ENCODE results near the gene NCOR2. TPM values are rescaled to one million over a fixed set of nuclear protein-coding genes. Genes with fewer than 3 reads are reported as not detected.

Gene NCOR2
- 10 to 100 TPM; 49.9 to 59.7 (median 50.1) TPM for polyA plus RNA-seq (ENCODE audit: insufficient read length in 3 of 3)

DNA sequence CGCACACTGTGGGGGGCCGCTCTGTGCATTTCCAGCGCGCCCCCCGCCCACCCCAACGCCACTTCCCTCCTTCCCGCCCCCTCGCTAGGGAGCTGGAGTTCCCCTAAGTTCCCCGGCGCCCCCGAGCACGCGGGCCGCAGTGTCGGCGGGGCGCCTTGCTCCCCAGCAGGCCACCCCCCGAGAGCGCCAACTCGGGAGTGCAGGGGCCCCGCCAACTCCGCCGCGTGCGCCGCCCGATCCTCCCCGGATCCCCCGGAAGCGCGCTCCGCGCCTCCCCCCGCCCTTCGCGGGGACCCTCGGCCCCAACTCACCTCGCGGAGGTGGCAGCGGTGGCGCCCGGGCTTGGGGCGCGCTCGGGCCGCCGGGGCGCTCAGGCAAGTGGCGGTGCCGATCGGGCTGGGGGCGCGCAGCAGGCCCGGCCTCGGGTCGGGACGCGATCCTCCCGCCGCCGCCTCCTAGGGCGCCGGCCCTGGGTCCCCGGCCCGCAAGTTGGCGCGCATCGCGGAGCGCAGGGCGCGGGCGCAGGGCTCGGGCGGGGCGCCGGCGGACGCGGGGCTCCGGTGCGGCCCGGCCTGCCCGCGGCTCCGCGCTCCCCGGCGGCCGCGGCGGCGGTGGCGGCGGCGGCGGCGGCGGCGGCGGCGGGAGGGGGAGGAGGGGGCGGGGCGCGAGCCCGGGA lies at the start of gene NCOR2:
NCOR2 (minus strand) TSS at position 616 of the 676 bp plus-strand sequence. CDS start 72,361 bp downstream, outside the sequence.
- no peak for DNase-seq (ENCODE audit: low read depth in 3 of 3, low spot score in 2 of 3)

DNA sequence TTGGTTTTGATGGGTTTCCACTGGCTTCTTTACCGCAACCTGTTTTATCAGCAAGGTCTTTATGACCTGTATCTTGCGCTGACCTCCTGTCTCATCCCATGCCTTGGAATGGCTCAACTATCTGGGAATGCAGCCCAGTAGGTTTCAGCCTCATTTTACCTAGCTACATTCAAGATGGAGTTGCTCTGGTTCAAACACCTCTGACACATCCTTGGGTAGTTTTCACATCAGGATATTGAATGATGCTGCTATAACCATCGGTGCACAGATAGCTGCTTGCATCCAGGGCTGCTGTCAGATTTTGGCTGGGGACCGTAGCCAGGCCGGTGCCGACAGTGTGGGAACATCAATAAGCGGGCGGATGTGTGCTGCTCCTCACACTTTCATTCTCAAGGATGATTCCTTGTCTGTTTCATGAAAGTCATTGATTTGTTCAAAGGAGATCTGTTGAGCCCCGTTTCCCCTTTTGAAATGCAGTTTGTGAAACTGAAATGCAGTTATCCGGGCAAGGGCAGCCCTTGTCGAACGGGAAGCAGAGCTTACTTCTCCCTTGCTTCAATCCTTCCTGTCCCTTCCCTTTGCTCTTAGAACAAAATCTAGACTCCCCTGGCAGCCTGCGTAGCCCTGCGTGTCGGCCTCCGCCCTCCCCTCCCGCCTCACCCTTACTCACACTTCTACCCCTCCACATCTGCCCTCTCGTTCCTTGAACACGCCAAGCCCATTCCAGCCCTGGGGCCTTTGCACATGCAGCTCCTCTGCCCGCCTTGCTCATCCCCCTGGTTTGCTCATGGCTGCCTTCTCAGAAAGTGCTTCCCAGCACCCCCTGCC lies 49.2 kb upstream of the NCOR2 start:
- DNase-seq (ENCODE audit: low read depth in 3 of 3, low spot score in 2 of 3), result no peak

DNA sequence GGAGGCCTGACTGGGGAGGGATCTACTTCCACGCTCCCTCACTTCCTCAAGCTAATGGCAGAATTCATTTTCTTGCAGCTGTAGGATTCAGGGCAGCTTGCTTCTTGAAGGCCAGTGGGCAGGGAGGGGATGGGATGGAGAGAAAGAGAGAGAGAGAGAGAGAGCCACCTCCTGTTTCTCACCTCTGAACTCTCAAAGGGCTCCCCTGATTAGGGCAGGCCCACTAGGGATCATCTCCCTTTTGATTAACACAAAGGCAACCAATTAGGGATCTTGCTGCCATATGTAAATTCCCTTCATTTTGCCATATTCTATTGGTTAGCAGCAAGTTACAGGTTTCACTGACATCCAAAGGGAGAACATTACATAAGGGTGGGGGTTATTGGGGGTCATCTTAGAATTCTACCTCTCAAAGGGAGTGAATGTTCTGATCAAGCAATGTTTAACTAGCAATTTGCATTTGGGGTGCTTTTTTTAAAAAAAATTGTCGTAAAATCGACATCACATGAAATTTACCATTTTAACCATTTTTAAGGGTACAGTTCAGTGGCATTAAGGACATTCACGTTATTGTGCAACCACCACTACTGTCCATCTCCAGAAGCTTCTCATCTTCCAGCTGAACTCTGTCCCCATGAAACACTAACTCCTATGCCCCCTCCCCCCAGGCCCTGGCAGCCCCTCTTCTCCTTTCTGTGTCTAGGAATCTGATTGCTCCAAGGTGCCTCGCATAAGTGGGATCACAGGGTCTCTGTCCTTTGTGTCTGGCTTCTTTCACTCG lies 47.3 kb upstream of the NCOR2 start:
- no peak for DNase-seq (ENCODE audit: low read depth in 3 of 3, low spot score in 2 of 3)

DNA sequence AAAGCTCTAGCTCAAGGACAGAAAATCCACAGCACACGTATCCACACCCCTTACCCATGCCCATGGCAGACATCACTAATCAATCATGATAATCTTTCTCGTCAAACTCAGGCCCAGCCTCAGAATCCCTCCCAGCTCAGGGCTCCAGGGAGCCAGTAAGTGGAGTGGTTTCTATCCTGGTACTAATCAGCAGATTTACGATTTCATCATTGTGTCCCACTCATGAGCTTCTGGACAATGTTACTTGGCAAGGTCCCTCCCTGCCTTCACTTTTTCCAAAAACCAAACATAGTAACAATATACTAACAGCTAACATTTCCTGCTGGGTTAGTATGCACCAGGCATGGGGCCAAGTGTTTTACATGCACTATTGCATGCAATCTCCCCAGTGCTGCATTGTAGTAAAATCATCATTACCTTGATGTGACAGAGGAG lies 45.8 kb upstream of the NCOR2 start:
- DNase-seq (ENCODE audit: low read depth in 3 of 3, low spot score in 2 of 3), result no peak

DNA sequence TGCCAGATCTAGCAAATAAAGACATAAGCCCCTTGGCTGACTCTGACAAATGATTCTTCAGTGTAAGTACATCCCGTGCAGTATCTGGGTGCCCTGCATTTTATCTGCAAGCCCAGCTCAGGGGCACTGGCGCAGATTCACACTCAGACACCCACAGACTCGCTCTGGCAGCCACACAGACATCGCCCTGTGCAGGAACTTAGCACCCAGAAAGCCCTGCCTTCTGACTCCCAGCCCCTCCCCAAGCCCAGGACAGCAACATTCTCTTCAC lies 44.9 kb upstream of the NCOR2 start:
- DNase-seq (ENCODE audit: low read depth in 3 of 3, low spot score in 2 of 3), result no peak

DNA sequence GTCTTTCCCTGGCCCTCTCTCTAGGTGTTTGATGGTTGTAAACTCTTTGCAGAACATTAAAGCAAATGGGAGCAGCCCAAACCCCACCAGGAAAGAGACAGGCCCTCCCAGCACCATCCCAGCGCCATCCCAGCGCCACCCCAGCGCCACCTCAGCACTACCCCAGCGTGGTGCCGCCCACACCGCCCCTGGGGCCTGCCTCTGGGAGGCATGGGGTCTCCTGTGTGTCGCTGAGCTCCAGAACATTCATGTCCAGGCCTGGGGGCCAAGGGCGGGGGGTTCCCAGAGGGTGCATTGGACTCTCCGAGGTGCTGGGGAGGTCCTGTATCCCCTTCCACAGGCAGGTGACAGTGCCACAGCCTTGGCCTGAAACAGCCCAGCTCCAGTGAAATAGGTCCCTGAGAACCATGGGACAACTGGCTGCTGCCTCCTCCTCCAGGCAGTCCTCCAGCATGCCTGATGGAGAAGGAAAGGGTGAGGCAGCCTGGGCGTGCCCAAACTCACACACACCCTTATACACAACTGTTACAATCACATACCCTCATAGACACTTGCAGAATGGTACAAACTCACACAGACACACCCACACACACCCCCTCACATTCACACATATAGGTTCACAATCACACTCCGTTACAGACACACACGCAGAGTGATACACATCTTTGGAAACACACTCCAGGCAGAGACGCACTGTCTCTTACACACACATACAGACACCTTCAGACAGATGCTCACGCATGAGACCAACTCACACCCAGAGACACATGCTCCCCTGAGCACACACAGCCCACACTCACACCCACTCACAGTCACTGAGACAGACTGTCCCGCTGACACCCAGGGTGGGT lies 44.4 kb upstream of the NCOR2 start:
- no peak for DNase-seq (ENCODE audit: low read depth in 3 of 3, low spot score in 2 of 3)

DNA sequence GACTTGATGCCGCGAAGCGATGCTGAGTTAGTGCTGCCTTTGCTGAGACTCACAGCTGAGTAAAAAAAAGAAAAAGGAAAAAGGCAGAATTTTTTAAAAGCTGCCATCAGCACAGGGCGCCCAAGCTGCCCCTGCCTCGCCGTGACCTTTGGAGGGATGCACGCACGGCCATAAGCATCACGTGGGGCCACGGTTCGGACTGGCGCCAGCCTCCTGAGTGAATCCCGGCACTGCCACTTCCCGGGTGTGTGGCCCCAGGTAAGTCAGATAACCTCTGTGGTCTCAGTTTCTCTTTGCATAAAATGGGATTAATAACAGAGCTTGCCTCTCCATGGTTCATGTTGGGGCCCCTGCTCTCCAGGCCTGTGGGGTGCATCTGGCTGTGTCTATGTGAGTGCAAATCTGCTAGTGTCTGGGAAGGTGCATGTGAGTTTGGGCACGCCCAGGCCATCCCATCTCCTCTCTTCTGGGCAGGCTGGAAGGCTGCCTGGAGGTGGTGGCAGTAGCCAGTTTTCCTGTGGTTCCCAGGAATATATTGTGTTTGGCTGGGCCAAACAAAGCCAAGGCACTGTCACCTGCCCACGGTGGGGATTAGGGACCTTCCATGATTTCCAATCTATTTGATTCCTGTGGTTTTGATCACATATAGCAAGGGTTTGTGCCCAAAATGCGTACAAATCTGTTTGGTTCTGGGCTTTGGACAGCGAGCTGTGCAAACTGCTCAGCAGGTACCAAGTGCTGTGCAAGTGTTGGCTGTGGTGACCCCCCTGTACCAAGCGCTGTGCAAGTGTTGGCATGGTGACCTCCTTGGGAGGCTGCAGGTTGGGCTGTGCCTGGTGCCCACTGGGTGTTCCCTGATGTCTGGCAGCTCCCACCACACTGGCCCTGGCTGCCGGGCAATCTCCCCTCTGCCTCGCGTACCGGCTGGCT lies 43.5 kb upstream of the NCOR2 start:
- no peak for DNase-seq (ENCODE audit: low read depth in 3 of 3, low spot score in 2 of 3)

DNA sequence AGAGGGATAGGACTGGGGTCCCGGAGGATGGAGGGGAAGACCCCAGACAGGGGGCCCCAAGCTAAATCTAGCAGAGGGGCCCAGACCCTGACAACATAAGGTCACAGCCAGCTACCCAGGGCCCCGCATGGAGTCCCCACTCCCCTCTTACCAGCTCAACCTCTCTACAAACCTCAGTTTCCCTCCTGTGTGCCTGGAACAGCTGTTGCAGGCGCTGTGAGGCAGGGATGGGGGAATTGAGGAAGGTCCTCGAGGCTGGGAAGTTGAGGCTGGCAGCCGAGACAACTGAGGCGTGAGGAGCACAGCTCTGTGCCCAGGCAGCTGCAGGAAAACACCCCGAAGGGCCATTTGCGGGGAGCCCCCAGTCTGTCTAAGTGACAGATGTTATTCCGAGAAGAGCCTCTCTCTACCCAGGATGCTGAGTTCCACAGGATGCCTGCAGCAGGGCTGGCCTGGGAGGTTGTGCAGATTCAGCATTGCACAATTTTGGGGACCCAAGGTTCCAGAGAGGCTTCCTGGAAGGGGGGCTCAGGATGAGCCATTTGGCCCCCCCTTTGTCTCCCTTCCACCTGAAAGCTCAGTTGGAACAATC lies 42.7 kb upstream of the NCOR2 start:
- no peak for DNase-seq (ENCODE audit: low read depth in 3 of 3, low spot score in 2 of 3)

DNA sequence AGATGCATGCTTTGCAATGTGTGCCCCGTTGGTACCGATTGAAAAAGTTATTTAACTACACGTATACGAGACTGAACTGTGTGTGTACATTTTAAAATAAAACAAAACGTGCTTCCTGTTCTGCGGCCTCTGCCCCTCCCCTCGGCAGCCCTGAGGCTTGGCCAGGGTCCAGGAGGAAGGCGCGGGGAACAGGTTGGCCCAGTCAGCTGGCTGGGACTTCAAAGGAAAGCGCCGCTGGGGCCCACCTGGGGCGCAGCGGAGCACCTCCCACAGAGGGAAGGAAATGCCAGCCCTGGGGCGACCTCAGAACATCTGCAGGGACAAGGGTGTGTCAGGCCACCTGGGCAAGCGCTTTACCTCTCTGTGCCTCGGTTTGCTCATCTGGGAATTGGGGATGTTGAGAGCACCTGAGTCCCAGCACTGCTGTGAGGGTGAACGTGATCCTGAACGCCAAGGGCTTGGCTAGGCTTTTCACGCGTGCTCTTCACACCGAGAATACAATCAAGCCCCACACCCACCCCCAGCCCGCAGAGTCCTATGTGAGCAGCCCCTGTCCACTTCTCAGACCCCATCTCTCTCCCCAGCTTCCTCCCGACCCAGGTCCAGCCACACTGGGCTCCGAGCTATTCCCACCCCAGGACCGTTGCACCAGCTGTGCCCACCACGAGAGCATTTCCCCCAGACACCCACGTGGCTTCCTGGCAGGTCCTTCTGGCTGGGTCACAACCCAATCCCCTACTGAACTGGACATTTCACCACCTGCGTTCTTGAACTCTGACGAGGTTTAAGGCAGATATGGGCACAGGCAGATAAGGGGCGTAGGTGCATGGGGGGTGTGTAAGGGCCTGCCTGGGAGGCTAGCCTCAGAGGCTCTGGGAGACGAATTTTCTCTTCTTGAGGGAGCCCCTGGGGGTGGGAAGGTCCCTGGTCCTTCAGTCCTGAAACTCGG lies 41.9 kb upstream of the NCOR2 start:
- DNase-seq (ENCODE audit: low read depth in 3 of 3, low spot score in 2 of 3), result peak in 2 of 3 donors; percentile 52 to 62

DNA sequence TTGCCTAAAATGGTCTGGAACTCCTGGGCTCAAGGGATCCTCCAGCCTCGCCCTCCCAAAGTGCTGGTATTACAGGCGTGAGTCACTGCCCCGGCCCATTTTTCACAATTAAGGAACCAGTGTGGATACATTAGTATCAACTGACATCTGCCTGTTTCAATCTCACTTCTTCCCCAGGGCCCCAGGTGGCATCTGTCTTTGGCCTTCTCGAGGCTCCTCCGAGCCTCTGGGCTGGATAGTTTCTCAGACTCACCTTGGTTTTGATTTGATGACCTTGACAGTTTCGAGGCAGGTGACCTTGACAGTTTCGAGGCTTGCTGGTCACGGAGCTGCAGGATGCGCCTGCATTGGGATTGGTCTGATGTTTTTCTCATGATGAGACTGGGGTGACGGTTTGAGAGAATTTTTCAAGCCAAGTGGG lies 41.0 kb upstream of the NCOR2 start:
- DNase-seq (ENCODE audit: low read depth in 3 of 3, low spot score in 2 of 3), result no peak

DNA sequence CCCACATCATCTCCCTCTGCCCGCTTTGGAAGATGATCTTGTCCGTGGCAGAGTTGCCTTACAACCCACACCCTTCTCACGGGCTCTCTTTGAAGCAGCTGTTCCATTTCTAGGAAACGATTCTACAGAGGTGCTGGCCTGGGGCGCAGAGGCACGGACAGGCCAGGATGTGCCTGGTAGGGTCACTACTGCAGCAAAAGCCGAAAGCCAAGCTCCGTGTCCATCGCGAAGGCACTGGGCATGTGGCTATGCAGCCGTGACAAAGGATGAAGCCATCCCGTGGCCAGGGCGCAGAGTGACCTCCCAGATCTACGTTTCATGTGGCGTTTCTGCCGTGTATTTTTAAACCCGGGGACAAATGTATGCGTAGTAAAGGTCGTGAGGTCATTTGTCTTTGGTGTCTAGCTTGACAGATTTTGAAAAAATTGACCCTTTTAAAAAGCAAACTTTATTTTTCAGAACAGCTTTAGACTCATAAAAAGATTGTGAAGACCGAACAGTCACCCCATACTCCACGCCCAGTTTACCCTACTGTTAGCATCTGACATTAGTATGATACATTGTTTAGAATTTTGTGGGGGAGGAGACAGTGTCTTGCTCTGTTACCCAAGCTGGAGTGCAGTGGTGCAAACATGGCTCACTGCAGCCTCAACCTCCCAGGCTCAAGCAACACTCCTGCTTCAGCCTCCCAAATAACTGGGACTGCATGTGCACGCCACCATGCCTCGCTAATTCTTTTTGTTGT lies 40.4 kb upstream of the NCOR2 start:
- no peak for DNase-seq (ENCODE audit: low read depth in 3 of 3, low spot score in 2 of 3)

DNA sequence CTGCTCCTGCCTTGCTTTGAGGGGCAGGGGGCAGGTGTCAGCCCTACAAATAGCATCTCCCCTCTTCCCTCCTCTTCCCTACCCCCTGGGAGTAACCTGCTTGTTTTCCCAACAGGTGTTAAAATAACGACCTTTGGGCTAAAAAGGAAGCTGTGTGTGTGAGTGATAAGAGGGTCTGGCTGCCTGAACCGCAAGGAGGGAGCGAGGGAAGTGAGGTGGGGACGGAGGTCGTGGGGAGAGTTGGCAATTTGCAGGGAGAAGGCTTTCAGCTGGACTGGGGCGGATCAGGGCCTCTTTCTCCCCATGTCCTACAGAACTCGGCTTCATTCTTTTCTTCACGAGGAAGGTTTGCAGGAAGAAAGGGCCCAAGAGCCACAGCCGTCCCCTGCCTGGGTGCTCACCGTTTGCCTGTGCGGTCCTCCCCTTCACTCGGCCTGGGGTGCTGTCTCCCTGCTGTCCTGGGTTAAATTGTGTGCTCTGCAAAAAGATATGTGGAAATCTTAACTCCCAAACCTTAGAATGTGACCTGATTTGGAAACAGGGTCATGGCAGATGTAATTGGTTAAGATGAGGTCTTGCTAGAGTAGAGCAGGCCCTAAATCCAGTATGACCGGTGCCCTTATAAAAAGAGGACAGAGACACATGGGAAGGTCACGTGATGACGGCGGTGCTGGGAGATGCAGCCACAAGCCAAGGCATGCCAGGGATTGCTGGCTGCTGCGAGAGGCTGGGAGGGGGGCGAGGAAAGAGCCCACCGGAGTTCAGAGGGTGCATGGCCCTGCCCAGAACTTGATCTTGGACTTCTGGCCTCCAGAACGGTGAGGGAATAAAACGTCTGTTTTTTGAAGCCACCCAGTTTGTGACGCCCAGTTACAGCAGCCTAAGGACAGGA lies 38.7 kb upstream of the NCOR2 start:
- no peak for DNase-seq (ENCODE audit: low read depth in 3 of 3, low spot score in 2 of 3)

DNA sequence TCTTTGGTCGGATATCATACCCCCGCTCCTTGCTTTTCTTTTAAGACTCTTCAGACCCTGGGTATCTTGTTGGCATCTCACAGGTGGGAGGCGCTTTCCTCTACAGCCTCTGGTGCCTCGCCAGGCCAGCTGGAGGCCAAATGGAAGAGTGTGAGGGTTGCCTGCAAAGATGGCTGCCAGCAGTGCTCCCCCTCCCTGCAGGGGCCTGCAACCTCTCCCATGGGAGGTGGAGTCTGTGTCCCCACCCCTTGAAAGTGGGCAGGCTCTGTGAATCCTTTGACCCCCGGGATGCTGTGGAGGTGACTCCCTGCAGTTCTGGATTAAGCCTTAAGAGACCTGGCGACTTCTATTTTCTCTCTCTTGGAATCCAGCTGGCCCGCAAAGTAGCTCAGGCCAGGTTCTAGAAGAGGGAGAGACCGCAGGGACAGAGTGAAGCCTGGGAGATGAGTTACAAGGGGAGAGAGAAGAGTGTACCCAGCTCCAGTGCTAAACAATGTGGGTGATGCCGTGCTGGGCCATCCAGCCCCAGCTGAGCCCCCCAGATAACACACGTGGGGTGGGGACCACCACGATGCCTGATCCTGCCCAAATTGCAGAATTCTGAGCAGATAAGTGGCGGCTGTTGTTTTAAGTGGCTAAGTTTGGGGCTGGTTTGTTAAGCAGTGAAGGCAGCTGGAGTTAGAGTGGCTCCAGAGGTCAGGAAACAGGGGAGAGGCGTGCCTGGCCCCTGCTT lies 37.9 kb upstream of the NCOR2 start:
- no peak for DNase-seq (ENCODE audit: low read depth in 3 of 3, low spot score in 2 of 3)

DNA sequence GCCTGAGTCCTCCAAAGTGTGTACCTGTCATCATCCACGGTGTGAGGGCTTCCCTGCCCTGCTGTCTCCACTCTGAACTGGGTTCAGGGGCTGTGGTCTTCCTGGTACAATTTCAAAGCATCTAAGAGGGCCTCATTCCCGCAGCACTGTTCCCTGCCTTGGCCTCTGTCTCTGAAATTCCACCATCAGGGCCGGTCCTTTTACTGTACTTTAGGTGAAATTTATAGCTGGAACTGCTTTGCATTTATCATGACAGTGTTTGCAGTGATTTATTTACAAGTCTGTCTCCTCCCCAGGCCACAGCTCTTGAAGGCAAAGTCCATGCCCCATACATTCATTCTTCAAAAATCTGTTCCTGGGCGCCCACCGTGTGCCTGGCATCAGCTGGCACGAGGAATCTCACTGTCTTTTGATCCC lies 36.9 kb upstream of the NCOR2 start:
- no peak for DNase-seq (ENCODE audit: low read depth in 3 of 3, low spot score in 2 of 3)

DNA sequence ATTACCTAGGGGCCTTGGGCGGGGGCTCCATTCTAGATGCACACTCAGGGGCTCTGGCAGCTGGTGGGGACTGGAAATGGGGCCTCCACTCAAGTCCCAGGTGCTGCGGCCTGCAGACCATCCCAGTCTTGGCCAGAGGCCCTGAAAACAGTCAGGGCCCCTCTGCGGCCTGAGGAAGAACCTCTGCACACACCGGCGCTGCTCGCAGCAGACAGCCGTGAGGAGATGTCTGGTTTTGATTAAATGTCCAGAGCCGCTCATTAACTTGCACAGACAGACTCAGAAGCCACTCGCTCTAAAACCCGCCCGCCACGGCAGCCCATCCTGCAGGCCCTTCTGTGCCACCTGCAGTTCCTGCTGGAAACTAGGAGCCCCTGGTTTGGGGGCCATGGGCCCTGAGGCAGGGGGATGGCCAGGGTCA lies 36.4 kb upstream of the NCOR2 start:
- no peak for DNase-seq (ENCODE audit: low read depth in 3 of 3, low spot score in 2 of 3)
